ENCODE data around the gene ASCL2.

The ASCL2 gene

DNA sequence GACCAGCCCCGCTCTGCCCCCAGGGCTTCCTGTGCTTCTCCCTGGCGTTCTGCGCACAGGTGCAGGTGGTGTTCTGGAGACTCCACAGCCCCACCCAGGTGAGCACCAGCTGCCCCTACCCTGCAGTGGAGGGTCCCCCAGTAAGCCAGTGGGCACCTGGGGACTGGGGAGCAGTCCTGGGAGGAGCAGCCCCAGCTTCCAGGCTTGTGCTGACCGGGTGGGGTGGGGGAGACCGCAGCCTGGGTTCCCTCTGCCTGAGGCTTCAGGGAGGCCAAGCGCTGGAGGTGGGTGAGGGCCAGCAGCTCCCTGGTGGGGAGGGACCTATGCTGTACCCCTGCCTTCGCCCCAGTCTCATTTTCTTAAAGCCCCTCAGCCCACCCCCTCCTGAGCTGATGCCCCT lies 38.3 kb upstream of the ASCL2 start:
- no peak for ATAC-seq

DNA sequence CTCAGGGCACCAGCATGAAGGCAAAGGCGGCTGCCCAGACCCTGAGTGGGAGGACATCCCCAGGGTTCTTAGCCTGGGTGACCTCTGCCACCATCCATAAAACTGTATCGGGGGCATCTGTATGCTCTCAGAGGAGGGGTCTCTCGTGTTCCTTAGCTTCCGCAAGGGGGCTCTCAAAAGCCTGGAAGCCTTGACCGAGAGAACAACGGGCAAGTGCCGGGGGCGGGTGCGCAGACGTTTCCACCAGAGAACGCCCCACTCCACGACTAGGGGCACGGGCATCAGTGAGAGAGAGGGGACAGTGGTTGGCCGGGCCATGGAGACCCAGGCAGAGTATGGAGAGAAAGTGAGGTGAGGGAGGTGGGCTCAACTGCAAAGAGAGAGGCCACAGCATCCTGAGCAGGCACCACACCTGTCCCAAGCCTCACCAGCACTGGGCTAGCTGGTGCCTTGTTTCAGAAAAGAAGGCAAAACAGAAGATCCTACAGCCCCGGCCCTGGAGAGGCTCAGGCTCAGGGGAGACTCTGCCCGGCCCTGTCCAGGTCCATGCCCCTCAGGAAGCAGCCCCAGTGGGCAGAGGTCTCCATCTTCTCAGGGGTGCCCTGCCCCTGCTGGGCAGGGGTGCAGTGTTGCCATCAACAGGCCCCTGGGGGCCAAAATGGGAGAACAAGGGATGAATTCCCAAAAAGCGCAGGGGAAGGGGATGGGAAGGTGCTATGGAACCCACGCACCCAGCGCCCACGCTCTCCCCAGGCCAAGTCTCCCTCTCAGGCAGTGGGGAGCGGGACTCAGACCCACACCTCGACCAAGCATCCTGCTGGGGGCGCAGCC lies 37.3 kb upstream of the ASCL2 start:
- no peak for ATAC-seq

DNA sequence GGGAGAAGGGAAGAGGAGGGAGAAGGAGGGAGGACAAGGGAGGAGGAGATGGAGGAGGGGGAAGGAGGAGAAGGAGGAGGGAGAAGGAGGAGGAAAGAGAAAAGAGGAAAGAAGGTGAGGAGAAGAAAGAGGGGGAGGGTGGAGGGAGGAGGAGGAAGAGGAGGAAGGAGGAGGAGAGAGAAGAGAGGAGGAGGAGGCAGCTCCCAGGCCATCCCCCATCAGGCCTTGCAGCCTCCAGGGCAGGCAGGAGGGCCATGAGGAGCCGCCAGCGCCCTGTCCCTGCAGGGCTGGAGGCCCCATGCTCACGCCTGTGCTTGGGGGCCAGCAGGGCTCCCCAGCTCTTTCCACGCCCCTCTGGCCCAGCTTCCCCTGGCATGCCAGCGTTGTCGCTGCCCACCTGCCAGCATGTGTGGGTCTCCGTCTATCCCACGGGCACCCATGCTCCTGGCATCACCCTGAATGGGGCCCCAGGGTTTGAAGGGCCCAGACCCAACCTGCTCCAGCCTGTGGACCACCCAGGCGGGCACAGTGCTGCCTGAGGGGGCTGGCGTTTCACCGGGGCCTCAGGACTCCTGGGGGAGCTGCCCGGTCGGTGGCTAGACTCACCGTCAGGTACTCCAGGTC lies 36.6 kb upstream of the ASCL2 start:
- ATAC-seq = no peak

GRCh38 chr11:2306452-2306823 lies 36.0 kb upstream of the ASCL2 start:
- ATAC-seq = no peak

- ATAC-seq = no peak
Measured at GRCh38 chr11:2305788-2306451, 35.5 kb upstream of the ASCL2 start.

DNA sequence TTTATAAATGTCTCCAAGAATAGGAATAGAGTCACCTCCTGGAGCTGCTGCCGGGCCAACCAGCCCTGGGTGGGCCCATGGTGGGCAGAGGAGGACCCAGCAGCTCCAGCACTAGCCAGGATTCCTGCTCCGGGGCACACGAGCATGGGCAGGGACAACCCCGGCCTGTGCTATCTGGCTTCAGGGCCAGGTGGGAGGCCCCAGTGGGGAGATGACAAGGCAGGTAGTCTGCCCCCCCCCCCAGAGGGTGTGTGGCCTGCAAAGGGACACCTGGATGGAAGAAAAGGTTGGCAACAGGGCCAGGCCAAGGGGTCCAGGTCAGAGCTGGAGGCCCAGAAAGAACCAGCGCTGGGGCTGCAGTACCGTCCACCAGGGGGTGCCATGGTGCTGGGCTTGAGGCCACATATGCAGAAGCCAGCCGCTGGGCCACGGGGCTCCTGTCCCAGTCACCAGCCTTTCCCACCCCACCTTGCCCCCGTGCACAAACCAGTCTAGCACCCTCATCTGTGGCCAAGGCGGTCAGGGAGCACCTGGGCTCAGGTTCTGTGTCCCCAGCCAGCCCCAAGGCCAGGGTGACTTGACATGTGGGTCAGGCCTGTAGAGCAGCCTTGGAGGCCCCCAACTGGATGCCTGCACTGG lies 34.9 kb upstream of the ASCL2 start:
- peak; percentile 58 to 59 for ATAC-seq

DNA sequence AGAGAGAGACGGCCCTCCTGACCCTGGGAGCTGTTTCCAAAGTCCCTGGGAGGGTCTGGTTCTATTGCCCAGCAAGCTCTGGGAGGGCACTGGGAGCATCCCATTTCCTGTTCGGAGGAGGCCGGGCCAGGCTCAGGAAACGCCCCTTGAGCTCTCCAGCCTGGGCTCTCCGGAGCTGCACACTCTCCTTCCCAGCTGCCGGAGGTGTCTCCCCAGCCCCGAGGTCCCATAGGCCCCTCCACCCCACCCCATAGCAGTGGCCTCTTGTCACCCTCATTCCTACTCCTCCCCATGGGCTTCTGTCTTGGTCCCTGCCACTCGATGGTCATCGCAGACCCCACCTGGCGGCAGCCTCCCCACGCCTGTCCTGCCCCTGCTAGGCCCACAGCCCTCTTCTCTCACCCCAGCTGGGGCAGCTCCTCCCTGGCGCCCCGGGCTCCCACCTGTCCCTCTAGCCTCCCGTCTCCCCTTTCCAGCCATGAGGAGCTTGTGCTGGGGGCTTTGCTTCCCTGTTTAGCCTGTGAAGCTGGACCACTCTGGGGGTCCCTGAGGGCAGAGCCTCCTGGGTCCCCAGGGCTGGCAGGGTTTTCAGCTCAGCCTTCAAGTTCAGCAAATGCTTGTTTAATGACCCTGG lies 34.2 kb upstream of the ASCL2 start:
- ATAC-seq = no peak

DNA sequence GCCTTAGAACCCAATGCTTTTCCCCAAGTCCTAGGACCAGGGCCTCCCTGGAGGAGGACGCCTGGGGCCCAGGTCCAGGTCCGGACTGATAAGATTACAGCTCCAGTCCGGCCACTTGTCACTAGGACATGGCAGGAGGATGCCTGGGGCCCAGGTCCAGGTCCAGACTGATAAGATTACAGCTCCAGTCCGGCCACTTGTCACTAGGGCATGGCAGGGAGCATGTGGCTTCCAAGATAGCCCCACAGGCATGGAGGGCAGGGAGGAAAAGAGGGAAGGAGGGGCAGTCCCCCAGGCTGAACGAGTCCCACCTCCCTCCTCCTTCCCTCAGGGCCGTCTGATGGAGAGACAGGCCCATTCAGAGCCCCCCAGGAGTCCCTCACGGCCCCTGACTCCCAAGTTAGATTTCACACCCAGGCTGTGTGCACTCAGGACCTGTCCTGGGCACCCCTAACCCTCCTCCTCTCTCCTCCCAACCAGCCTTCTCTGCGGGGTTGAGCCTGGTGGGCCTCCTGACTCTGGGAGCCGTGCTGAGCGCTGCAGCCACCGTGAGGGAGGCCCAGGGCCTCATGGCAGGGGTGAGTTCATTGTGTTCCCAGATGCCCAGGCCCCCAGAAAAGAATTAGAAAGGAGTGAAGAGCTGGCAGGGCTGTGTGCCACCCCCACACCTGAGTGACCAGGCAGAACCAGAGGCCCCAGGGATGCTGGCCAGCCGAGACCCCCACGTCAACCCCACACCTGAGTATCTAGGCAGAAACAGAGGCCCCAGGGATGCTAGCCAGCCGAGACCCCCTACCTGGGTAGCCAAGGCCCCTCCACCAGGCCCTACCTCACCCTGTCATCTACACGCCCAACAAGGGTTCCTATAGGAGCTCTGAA lies 33.5 kb upstream of the ASCL2 start:
- no peak for ATAC-seq

DNA sequence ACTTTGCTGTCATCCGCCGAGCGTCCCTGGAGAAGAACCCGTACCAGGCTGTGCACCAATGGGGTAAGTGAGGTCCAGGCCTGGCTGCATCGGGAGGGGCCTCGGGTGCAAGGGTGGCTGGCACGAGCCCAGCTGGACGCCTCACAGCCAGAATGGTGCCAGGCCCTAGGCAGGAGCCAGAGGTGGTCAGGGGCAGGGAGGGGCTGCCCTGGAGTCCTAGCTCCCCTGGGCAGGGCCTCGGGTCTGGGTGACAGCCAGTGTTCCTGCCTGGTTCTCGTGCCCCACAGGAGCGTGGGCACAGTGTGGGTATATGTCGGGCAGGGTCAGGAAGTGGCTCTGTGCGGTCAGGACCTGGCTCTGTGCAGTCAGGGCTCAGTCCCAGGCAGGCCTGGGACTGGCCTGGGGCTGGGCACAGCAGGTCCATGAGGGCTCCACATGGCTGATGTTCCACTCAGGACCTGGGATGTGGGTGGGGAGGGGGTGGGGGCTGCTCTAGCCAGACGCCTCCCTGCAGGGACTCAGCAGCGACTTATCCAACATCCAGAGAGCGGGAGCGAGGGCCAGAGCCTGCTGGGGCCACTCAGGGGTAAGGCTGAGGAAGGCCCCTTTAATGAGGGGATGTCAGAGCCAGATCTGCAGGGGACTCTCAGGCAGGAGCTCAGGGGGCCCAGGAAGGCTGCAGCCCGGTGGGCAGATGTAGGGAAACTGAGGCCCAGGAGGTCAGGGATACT lies 32.7 kb upstream of the ASCL2 start:
- no peak for ATAC-seq

GRCh38 chr11:2302306-2302895 lies 32.0 kb upstream of the ASCL2 start:
- ATAC-seq = peak; percentile 25 to 40

DNA sequence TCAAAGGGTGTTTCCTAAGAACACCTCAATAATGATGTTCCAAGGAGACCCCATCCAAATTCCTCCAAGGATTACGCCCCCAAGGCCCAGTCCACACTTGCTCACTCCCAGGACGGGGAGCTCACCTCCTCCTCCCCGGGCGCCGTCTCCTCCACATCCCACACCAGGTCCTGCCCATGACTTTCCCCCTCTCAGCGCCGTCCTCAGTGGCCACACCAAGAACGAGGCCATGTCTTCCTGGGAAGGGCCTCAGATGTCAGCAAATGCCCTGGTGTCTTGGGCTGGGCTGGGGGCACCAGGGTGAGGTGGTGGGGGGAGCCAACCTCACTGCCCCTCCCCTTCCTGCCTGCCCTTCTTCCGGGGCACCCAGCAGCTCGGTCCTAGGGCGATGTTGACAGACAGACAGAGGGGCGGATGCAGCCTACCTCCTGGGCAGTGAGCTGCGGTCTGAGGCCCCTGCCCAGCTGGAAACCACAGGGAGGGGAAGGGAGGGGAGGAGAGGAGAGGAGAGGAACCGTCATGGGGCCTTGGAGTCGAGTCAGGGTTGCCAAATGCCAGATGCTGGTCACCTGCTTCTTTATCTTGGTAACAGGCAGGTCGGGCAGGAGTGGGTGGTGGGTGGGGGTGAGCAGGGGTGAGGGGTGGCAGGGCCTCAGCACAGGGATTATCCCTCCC lies 31.4 kb upstream of the ASCL2 start, which contains the start of the genes C11orf21 and TSPAN32:
Gene C11orf21 (minus strand): TSS at position 288 of the 675 bp plus-strand sequence. CDS start 110 bp downstream, at position 178.
Gene TSPAN32 (plus strand): TSS at position 383 of the 675 bp plus-strand sequence. CDS start 137 bp downstream, at position 520.
- ATAC-seq = peak; percentile 57 to 59

GRCh38 chr11:2300936-2301630 lies 30.7 kb upstream of the ASCL2 start:
- ATAC-seq = peak; percentile 5 to 17

- ATAC-seq = no peak
Measured at GRCh38 chr11:2300290-2300935, 30.0 kb upstream of the ASCL2 start.

DNA sequence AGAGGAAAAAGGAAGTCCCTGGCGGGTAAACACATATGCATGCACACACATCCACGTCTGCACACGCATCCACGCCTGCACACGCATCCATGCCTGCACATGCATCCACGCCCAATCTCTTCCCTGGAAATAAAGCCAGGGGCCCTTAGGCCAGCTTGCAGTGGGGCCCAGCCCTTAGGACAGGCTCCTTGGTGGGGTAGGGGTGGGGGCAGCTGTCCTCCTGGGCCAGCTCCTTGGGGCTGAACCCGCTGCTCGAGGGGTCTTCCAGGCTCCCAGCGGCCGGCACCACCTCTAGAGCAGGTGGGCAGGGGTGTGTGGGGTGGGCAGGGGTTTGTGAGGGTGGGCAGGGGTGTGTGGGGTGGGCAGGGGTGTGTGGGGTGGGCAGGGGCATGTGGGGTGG lies 29.4 kb upstream of the ASCL2 start:
- no peak for ATAC-seq

DNA sequence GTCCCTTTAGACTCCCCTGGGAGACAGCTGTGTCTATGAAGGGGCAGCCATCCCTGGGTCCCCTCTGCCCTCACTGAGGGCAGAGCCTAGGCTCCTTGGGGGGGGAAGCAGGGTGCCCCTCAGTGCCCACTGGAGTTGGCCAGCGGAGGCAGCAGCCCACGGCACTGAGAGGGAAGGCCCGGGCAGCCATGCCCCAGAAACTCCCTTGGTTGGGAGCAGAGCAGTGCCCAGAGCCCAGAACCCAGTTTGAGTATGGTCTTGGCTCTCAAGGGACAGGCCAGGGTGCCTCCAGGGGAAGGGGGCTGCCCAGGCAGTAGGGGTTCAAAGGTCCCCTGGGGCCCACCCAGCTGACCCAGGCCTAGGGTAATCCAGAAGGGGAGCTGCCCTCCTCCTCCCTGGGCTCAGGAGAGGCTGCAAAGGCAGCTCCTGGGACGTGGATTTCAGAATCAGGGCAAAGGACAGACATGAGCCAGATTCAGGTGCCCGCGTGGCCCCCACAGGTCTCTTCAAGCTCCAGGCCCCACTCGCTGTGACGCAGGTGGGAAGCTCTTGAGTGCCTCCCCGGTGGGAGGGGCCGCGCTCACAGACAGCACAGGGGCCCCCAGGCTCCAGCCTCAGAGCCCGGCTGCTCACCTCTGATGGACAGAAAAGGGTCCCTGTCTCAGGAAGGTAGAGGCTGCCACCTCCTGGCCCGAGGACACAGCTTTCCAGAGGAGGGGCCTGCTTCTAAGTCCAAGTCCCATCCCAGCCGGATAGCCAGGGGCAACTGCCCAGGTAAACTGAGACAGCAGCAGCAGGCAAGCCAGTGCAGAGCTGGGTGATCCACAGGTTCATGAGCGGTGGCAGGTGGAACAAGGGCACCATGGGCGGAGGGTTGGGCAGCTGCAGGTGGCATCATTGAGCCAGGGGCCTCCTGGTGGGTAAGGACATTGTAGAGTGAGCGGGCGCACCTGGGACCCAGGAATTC lies 28.7 kb upstream of the ASCL2 start:
- no peak for ATAC-seq

DNA sequence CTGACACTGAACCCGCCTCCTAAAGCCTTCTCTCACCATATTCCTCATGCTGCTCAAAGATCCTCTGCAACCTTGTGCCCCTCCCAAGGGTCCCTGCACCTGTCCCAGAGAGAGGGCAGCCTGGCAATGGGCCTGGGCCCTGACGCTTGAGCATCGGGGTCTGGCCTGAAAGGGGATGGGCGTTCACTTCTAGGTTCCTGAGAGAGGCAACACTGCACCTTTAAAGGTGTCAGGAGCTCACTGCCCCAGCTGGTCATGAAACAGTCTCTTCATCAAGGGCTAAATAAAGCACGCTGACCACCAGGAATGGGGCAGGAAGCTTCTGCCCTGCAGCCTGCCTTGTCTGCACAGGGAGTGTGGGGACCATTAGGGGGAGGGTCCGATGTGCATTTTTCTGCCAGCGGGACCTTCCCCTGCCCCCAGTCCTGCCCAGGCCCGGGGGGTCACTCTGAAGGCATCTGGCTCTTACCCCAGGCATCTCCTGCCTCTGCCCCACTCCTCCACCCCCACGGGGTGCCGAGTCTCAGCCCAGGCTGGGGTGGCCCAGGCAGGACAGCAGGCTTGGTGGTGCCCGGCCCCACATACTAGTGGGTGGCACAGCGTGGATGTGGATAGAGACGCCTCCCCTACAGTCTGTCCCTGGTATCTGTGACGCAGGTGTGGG lies 27.9 kb upstream of the ASCL2 start:
- ATAC-seq = no peak

GRCh38 chr11:2297623-2298030 lies 27.2 kb upstream of the ASCL2 start:
- ATAC-seq = no peak
